SKM-1 (cell line): ENCODE data around the gene ZNF12.
"Not testable (repeated sequence)": the region's sequence is repeated elsewhere in the genome, so short reads cannot be mapped to it uniquely, and the experiment has no call there.

Experiments used
- DNase-seq: peaks from one replicate; lab custom pipeline; 2025; ENCODE audit not compliant: unreplicated experiment; lab: John Stamatoyannopoulos, UW

Gene ZNF12

GRCh38 chr7:6691609-6692106 lies 15.1 kb downstream of the ZNF12 start:
- no peak for DNase-seq

- no peak for DNase-seq
Measured at GRCh38 chr7:6691103-6691502, 15.6 kb downstream of the ZNF12 start.

GRCh38 chr7:6680146-6680545 lies 26.6 kb downstream of the ZNF12 start:
- DNase-seq, result no peak

GRCh38 chr7:6675807-6676405 lies 30.8 kb downstream of the ZNF12 start:
- DNase-seq, result no peak

- not testable (repeated sequence) for DNase-seq
Measured at GRCh38 chr7:6670851-6671250, 35.9 kb downstream of the ZNF12 start.

- no peak for DNase-seq
Measured at GRCh38 chr7:6658618-6659345, 48.0 kb downstream of the ZNF12 start.

- DNase-seq, result no peak
Measured at GRCh38 chr7:6656413-6656812, 50.3 kb downstream of the ZNF12 start.

- no peak for DNase-seq
Measured at GRCh38 chr7:6655636-6656385, 50.9 kb downstream of the ZNF12 start.

- DNase-seq, result no peak
Measured at GRCh38 chr7:6654842-6655610, 51.7 kb downstream of the ZNF12 start.

GRCh38 chr7:6654113-6654841 lies 52.5 kb downstream of the ZNF12 start:
- no peak for DNase-seq

- DNase-seq, result no peak
Measured at GRCh38 chr7:6653071-6654003, 53.4 kb downstream of the ZNF12 start.

GRCh38 chr7:6652446-6653011 lies 54.2 kb downstream of the ZNF12 start:
- DNase-seq, result no peak

GRCh38 chr7:6651851-6652445 lies 54.8 kb downstream of the ZNF12 start:
- DNase-seq, result no peak

- DNase-seq, result no peak
Measured at GRCh38 chr7:6650521-6651011, 56.2 kb downstream of the ZNF12 start.

GRCh38 chr7:6650086-6650485 lies 56.7 kb downstream of the ZNF12 start:
- DNase-seq, result no peak

- no peak for DNase-seq
Measured at GRCh38 chr7:6649241-6649961, 57.3 kb downstream of the ZNF12 start.

- no peak for DNase-seq
Measured at GRCh38 chr7:6648815-6649104, 58.0 kb downstream of the ZNF12 start.
